D721Med (cell line): ENCODE results near the gene ZFPM1.

ENCODE experiments used
- DNase-seq: peaks from one replicate; pipeline ENCODE4 v3.0.0; 2011; ENCODE audit warnings: low spot score; ENCODE audit not compliant: insufficient read length
- FAIRE-seq: peaks from 2 replicates; lab custom pipeline; 2011; peaks lifted over from hg19 to GRCh38; lab: Jason Lieb, UNC
- CTCF ChIP-seq: IDR thresholded peaks from 2 replicates; pipeline ENCODE4 v1.5.1; 2012; ENCODE audit warnings: mild to moderate bottlenecking, control low read depth; ENCODE audit not compliant: insufficient read depth; ENCODE audit errors: missing control alignments

ZFPM1 gene

GRCh38 chr16:88456356-88457292 is 3.5 kb downstream of the ZFPM1 start:
- DNase-seq (no peak), FAIRE-seq (no peak)
- no peak for TF ChIP-seq CTCF

- TF ChIP-seq CTCF = no peak
- DNase-seq (no peak), FAIRE-seq (no peak)
Measured at GRCh38 chr16:88458039-88458772, 5.1 kb downstream of the ZFPM1 start.

GRCh38 chr16:88458773-88459235 is 5.7 kb downstream of the ZFPM1 start:
- DNase-seq (no peak), FAIRE-seq (no peak)
- TF ChIP-seq CTCF = no peak

- no peak for TF ChIP-seq CTCF
- FAIRE-seq = no peak
Measured at GRCh38 chr16:88459366-88460073, 6.4 kb downstream of the ZFPM1 start.

GRCh38 chr16:88460496-88461330 is 7.6 kb downstream of the ZFPM1 start:
- no peak for FAIRE-seq
- DNase-seq = no peak
- no peak for TF ChIP-seq CTCF

More at GRCh38 chr16:88459366-88460073, 6.4 kb downstream of the ZFPM1 start:
- no peak for DNase-seq
